OCI-M1 (cell line): ENCODE results near the gene ZNF281.
A peak's percentile ranks its signal among the peaks of the same experiment; 100 is the strongest.
"Not testable (repeated sequence)": the region's sequence is repeated elsewhere in the genome, so short reads cannot be mapped to it uniquely, and the experiment has no call there.

Source experiments
- DNase-seq: peaks from one replicate; lab custom pipeline; 2025; lab: John Stamatoyannopoulos, UW

ZNF281 gene

GRCh38 chr1:200428482-200429205 lies 18.8 kb upstream of the ZNF281 start:
- peak; percentile 28 for DNase-seq

- no peak for DNase-seq
Observed at GRCh38 chr1:200427744-200428143, 17.9 kb upstream of the ZNF281 start.

DNA sequence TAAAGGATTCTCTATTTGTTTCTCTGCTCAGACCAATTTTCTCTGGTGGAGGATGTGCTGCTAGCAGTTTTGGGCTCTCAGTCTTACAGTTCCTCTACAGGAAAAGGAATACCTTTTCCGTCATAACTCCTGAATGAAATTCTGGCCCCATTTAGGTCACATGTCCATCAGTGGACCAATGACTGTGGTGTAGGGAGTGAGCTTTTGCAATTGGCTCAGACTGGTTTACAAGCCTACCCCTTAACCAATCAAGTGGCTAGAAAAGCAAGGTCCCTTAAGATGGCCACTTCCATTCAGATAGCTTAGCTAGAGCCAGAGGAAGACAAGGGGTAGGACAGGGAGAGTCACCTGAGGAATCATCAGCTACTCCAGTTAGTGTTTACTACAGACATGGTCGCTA lies 16.4 kb upstream of the ZNF281 start:
- no peak for DNase-seq

- DNase-seq, result no peak
Observed at GRCh38 chr1:200423235-200423634, 13.4 kb upstream of the ZNF281 start.

DNA sequence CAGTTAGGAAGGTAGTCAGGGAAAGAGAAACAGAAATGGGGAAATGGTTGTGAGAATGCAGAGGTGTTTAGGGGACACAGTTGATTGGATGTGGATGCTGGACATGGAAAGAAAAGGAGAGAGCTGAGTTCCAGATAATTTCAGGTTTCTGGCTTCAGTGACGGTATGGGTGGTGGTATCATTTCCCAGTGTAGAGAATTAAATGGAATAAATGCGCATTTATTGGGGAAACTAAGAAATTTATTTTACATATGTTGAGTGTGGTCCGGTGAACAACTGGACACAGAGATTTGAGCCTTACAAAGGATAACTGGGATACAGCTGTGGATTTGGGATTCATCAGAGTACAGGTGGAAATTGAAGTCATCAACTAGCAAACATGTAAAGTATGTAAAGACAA lies 12.4 kb upstream of the ZNF281 start:
- no peak for DNase-seq

DNA sequence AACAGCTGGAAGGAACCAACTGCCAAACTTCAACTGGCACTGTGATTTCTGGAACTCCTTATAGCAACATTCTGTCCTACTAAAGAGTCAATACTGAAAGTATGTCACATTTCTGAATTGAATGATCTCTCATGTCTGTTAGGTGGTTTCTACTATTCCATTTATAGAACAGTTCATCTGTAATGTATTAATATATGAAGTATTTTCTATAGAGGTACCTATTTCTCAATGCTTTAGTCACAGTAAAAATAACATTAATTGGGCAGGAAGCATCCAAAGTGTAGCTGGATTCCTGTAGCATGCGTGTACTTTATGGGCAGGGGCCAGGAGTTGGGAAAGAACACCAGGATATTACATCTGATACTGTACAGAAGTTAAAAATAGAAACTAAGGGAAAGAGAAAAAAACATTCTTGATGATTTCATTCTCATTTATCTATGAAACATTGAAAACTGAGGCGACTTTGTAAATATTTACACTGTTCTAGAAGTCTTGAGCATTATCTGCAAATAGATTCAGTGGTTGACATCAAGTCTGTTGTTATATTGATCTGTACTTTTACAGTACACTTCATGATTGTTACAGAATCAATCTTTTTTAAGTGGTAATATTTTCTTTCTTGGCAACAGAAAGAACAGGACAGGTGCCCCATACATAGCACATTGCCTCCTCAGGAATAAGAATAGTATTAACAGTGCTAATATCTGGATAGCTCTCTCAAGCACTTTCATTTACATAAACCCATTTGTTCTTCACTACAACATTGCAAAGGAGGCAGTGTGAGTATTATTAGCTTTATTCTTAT lies 6.2 kb upstream of the ZNF281 start:
- DNase-seq, result no peak

- DNase-seq, result no peak
Observed at GRCh38 chr1:200415227-200415626, 5.4 kb upstream of the ZNF281 start.

- no peak for DNase-seq
Observed at GRCh38 chr1:200414657-200415056, 4.8 kb upstream of the ZNF281 start.

GRCh38 chr1:200413766-200414165 lies 3.9 kb upstream of the ZNF281 start:
- not testable (repeated sequence) for DNase-seq

- no peak for DNase-seq
Observed at GRCh38 chr1:200411406-200412257, 1.8 kb upstream of the ZNF281 start.

GRCh38 chr1:200410566-200410878 lies 686 bp upstream of the ZNF281 start:
- DNase-seq, result peak; percentile 69

DNA sequence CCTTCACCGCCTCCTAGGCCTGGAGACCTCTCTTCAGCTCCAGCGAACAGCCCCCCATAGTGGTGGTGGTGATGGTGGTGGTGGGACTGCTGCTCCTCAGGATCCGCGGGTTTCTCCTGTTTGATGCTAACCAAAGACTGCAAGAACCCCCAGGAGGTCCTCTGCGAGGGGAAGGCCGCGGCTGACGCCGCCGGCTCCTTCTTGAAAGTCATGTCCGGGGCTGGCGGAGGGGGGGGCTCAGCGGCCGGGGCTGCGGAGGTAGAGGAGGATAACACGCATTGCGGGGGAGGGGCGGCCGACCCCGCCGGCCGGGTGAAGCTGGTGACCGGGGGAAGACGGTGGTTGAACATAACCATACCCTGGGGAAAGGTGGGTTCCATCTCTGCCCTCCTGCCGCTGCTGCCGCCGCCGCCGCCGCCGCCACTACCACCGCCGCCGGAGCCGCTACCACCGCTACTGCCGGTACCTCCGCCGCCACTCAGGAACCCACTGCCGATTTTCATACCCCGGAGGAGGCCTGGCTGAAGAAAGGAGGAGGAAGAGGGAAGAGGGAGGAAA lies 554 bp downstream of the ZNF281 start:
- peak; percentile 45 for DNase-seq

- DNase-seq, result no peak
Observed at GRCh38 chr1:200406161-200406797, 3.6 kb downstream of the ZNF281 start.

DNA sequence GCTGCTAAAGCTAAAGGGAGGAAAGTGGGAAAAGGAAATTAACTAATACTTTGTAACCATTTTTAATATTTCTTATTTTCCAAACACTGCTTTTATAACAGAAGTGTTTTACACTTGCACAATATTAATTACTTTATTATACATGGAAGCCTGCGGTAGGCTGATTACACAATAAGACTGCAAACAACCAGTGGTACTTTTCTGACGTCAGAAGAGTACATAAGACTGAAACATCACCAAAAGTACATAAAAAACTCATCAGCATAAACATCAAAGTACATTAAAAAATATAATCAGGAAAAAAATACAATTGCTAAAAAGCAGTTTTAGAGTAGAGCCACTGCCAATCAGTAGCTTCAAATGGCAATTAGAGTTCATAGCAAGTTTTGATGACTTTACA lies 4.6 kb downstream of the ZNF281 start:
- DNase-seq, result no peak

GRCh38 chr1:200401708-200402107 lies 8.1 kb downstream of the ZNF281 start:
- no peak for DNase-seq

- no peak for DNase-seq
Observed at GRCh38 chr1:200401263-200401662, 8.6 kb downstream of the ZNF281 start.

- no peak for DNase-seq
Observed at GRCh38 chr1:200400556-200400955, 9.3 kb downstream of the ZNF281 start.

- DNase-seq, result no peak
Observed at GRCh38 chr1:200399860-200400259, 10.0 kb downstream of the ZNF281 start.

- DNase-seq, result no peak
Observed at GRCh38 chr1:200398373-200398772, 11.5 kb downstream of the ZNF281 start.

DNA sequence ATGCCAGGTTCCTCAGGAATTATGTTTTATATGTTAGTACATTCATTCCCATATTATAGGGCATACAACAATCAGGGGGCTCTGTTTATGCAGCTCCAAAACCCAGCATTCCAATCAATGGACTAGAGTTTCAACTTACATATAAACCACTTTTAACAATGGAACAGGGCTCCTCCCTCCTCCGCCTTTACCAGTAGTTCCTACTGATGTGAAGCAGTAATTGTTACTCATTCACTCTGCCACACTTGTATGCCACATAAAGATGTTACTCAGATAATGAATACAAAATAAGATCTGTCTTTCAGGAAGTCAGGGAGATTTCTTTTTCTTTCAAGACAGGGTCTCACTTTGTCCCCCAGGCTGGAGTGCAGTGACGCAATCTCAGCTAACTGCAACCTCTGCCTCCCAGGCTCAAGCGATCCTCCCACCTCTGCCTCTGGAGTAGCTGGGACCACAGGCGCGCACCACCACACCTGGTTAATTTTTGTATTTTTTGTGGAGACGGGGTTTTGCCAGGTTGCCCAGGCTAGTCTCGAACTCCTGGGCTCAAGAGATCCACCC lies 17.1 kb downstream of the ZNF281 start:
- no peak for DNase-seq

- no peak for DNase-seq
Observed at GRCh38 chr1:200391747-200392146, 18.1 kb downstream of the ZNF281 start.

- DNase-seq, result no peak
Observed at GRCh38 chr1:200388791-200389190, 21.0 kb downstream of the ZNF281 start.
